ENCODE measurements around the gene SLC7A6.

- TF ChIP-seq ARNTL (CRISPR knock-in tag; IDR thresholded peaks at IDR 0.05; ENCODE audit: borderline replicate concordance, low read depth): no peak
- no peak for TF ChIP-seq RARB (CRISPR knock-in tag; IDR thresholded peaks at IDR 0.05)
Observed at GRCh38 chr16:68244481-68244902, 19.8 kb upstream of the SLC7A6 start.

All from SK-N-SH treated with all-trans-retinoic acid at 6 μM for 48 hours (cell line).